ENCODE measurements around the gene HIVEP2.

DNA sequence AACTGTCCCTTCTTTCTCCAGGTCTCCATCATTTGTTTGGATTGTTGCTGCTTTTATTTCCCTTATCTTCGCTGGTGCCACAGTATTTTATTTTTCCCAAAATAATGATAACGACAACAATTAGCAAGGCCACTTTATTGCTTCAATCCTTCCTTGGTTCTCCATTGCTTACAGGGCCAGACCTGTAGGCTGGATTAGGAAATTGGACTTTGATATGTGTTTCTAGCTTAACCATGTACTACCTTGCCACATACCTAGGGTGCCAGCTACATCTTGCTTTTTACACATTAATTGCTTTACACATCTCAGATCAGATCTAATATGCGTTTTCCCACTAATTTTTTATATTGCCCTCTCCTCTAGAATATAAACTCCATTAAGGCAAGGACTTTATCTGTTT, 195.4 kb downstream of the HIVEP2 start:
- TF ChIP-seq, protein P1, sequence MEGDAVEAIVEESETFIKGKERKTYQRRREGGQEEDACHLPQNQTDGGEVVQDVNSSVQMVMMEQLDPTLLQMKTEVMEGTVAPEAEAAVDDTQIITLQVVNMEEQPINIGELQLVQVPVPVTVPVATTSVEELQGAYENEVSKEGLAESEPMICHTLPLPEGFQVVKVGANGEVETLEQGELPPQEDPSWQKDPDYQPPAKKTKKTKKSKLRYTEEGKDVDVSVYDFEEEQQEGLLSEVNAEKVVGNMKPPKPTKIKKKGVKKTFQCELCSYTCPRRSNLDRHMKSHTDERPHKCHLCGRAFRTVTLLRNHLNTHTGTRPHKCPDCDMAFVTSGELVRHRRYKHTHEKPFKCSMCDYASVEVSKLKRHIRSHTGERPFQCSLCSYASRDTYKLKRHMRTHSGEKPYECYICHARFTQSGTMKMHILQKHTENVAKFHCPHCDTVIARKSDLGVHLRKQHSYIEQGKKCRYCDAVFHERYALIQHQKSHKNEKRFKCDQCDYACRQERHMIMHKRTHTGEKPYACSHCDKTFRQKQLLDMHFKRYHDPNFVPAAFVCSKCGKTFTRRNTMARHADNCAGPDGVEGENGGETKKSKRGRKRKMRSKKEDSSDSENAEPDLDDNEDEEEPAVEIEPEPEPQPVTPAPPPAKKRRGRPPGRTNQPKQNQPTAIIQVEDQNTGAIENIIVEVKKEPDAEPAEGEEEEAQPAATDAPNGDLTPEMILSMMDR (conservative IDR thresholded peaks at IDR 0.05 in 1 of 2, IDR thresholded peaks at IDR 0.05 in 1 of 2; ENCODE audit: low read depth in 1 of 2, low read length in 2 of 2) = no peak
- no peak for TF ChIP-seq EZH2 (IDR thresholded peaks at IDR 0.05; ENCODE audit: low read length, missing control alignments)

All from fibroblast of lung (primary cell).